Medulla oblongata (tissue), 1 donor: ENCODE measurements around the gene MAPK8IP3.
"Not testable (repeated sequence)": the region's sequence is repeated elsewhere in the genome, so short reads cannot be mapped to it uniquely, and the experiment has no call there.

Experiments
- DNase-seq: peaks from one replicate; pipeline ENCODE4 v3.0.0-alpha.2; 2015; ENCODE audit errors: extremely low spot score

Gene MAPK8IP3

GRCh38 chr16:1786242-1787055 lies 80.5 kb downstream of the MAPK8IP3 start:
- DNase-seq, result no peak

GRCh38 chr16:1787056-1787321 lies 81.0 kb downstream of the MAPK8IP3 start:
- no peak for DNase-seq

GRCh38 chr16:1787322-1788094 lies 81.5 kb downstream of the MAPK8IP3 start:
- DNase-seq, result no peak

- no peak for DNase-seq
Observed at GRCh38 chr16:1788095-1788707, 82.2 kb downstream of the MAPK8IP3 start.

GRCh38 chr16:1788708-1789100 lies 82.7 kb downstream of the MAPK8IP3 start:
- no peak for DNase-seq

- DNase-seq, result no peak
Observed at GRCh38 chr16:1789643-1790045, 83.6 kb downstream of the MAPK8IP3 start.

GRCh38 chr16:1790261-1790610 lies 84.2 kb downstream of the MAPK8IP3 start:
- DNase-seq, result no peak

- DNase-seq, result no peak
Observed at GRCh38 chr16:1790611-1791255, 84.7 kb downstream of the MAPK8IP3 start.

- DNase-seq, result no peak
Observed at GRCh38 chr16:1791256-1791942, 85.4 kb downstream of the MAPK8IP3 start.

- no peak for DNase-seq
Observed at GRCh38 chr16:1791943-1792812, 86.2 kb downstream of the MAPK8IP3 start.

- DNase-seq, result no peak
Observed at GRCh38 chr16:1792836-1793577, 87.0 kb downstream of the MAPK8IP3 start.

- DNase-seq, result no peak
Observed at GRCh38 chr16:1793578-1794220, 87.7 kb downstream of the MAPK8IP3 start, which contains the start of gene IGFALS. Gene IGFALS, minus strand, starts transcription at chr16:1793705. Its CDS starts 53 bp downstream, at chr16:1793652.

- DNase-seq, result no peak
Observed at GRCh38 chr16:1794221-1794871, 88.4 kb downstream of the MAPK8IP3 start.

- DNase-seq, result no peak
Observed at GRCh38 chr16:1794908-1795666, 89.1 kb downstream of the MAPK8IP3 start.

GRCh38 chr16:1799263-1799662 lies 93.3 kb downstream of the MAPK8IP3 start:
- DNase-seq, result not testable (repeated sequence)

GRCh38 chr16:1800701-1801100 lies 94.7 kb downstream of the MAPK8IP3 start:
- DNase-seq, result no peak

GRCh38 chr16:1807626-1808025 lies 101.6 kb downstream of the MAPK8IP3 start:
- no peak for DNase-seq

GRCh38 chr16:1808691-1809090 lies 102.7 kb downstream of the MAPK8IP3 start:
- DNase-seq, result no peak
